ENCODE data around the gene ITGB8. TPM values are rescaled to one million over a fixed set of nuclear protein-coding genes. Genes with fewer than 3 reads are reported as not detected.

The ITGB8 gene
- total RNA-seq, 2 experiments from 2014 or later = not detected

- CTCF ChIA-PET = interaction anchor here (1.0 kb wide), 1 partner anchor 8 kb away, joined by 3 read pairs; no protein-coding TSS in a partner anchor
These were observed 86.6 kb downstream of the ITGB8 start for GRCh38 chr7:20417260-20417659.

GRCh38 chr7:20417675-20418382, 87.1 kb downstream of the ITGB8 start:
- no peak for ATAC-seq
- POLR2A ChIA-PET = no interaction called here
- TF ChIP-seq, protein P1, sequence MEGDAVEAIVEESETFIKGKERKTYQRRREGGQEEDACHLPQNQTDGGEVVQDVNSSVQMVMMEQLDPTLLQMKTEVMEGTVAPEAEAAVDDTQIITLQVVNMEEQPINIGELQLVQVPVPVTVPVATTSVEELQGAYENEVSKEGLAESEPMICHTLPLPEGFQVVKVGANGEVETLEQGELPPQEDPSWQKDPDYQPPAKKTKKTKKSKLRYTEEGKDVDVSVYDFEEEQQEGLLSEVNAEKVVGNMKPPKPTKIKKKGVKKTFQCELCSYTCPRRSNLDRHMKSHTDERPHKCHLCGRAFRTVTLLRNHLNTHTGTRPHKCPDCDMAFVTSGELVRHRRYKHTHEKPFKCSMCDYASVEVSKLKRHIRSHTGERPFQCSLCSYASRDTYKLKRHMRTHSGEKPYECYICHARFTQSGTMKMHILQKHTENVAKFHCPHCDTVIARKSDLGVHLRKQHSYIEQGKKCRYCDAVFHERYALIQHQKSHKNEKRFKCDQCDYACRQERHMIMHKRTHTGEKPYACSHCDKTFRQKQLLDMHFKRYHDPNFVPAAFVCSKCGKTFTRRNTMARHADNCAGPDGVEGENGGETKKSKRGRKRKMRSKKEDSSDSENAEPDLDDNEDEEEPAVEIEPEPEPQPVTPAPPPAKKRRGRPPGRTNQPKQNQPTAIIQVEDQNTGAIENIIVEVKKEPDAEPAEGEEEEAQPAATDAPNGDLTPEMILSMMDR (IDR thresholded peaks at IDR 0.05) = no peak
- CTCF ChIA-PET = interaction anchor here (1.0 kb wide), 1 partner anchor 9 kb away, joined by 3 read pairs; no protein-coding TSS in a partner anchor
- no peaks in the 10 kb centered on the region for H3K36me3 Mint-ChIP-seq (ENCODE audit: low read depth)
- intact Hi-C loops (cut with micrococcal nuclease) = no loop called here
- H3K27ac Mint-ChIP-seq = no peak overlapping the region
- no peaks in the 10 kb centered on the region for H3K27me3 Mint-ChIP-seq
- no peak for DNase-seq
- H3K4me1 Mint-ChIP-seq (ENCODE audit: low read depth) = no peaks in the 10 kb centered on the region
- no peaks in the 10 kb centered on the region for H3K9me3 Mint-ChIP-seq
- no peak overlapping the region for H3K4me3 Mint-ChIP-seq

More at GRCh38 chr7:20417260-20417659, 86.6 kb downstream of the ITGB8 start:
- H3K36me3 Mint-ChIP-seq (ENCODE audit: low read depth) = no peaks in the 10 kb centered on the region
- no peak overlapping the region for H3K4me3 Mint-ChIP-seq
- H3K9me3 Mint-ChIP-seq = no peaks in the 10 kb centered on the region
- ATAC-seq (no peak), DNase-seq (no peak)
- H3K27ac Mint-ChIP-seq = no peak overlapping the region
- POLR2A ChIA-PET = no interaction called here
- TF ChIP-seq, protein P1 (IDR thresholded peaks at IDR 0.05) = no peak
- no peaks in the 10 kb centered on the region for H3K4me1 Mint-ChIP-seq (ENCODE audit: low read depth)
- no peaks in the 10 kb centered on the region for H3K27me3 Mint-ChIP-seq
- intact Hi-C loops (cut with micrococcal nuclease) = no loop called here

GRCh38 chr7:20424500-20424899, 93.8 kb downstream of the ITGB8 start:
- intact Hi-C loops (cut with micrococcal nuclease) = no loop called here
- Mint-ChIP-seq H3K36me3 (ENCODE audit: low read depth) (no peaks in the 10 kb centered on the region), H3K27me3 (no peaks in the 10 kb centered on the region), H3K4me3 (no peak overlapping the region), H3K9me3 (no peaks in the 10 kb centered on the region), H3K27ac (no peak overlapping the region), H3K4me1 (ENCODE audit: low read depth) (no peaks in the 10 kb centered on the region)
- ATAC-seq (no peak), DNase-seq (no peak)
- CTCF ChIA-PET = no interaction called here
- POLR2A ChIA-PET = no interaction called here
- TF ChIP-seq, protein P1 (IDR thresholded peaks at IDR 0.05) = no peak

DNA sequence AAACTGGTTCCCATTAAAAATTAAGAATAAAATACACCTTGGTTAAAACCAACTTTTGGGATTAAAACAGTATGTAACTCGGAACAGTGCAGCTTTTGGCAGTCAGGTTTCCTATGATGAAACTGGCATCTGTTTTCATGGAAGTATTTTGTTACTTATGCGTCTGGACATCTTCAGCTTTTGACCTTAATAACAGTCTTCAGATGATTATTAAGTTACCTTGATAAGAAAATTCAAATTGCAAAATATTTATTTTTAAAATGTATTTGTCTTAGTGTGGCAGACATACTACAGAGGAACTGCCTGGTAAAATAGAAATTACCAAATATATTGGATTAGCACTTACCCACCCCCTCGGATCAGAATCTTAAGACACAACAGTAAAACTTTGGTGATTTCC, 100.0 kb downstream of the ITGB8 start:
- DNase-seq (no peak), ATAC-seq (no peak)
- no peak overlapping the region for H3K4me3 Mint-ChIP-seq
- intact Hi-C loops (cut with micrococcal nuclease) = no loop called here
- TF ChIP-seq, protein P1 (IDR thresholded peaks at IDR 0.05) = no peak
- no peaks in the 10 kb centered on the region for H3K36me3 Mint-ChIP-seq (ENCODE audit: low read depth)
- no peaks in the 10 kb centered on the region for H3K27me3 Mint-ChIP-seq
- no peak overlapping the region for H3K27ac Mint-ChIP-seq
- CTCF ChIA-PET = interaction anchor here (1.0 kb wide), 1 partner anchor 48 kb away, joined by 3 read pairs; no protein-coding TSS in a partner anchor
- H3K4me1 Mint-ChIP-seq (ENCODE audit: low read depth) = no peaks in the 10 kb centered on the region
- H3K9me3 Mint-ChIP-seq = no peaks in the 10 kb centered on the region
- POLR2A ChIA-PET = no interaction called here

- no peaks in the 10 kb centered on the region for H3K4me1 Mint-ChIP-seq (ENCODE audit: low read depth)
- H3K27me3 Mint-ChIP-seq = no peaks in the 10 kb centered on the region
- CTCF ChIA-PET = interaction anchor here (1.0 kb wide), 1 partner anchor 48 kb away, joined by 3 read pairs; no protein-coding TSS in a partner anchor
- no peaks in the 10 kb centered on the region for H3K36me3 Mint-ChIP-seq (ENCODE audit: low read depth)
- no peak for DNase-seq
- H3K27ac Mint-ChIP-seq = no peak overlapping the region
- H3K9me3 Mint-ChIP-seq = no peaks in the 10 kb centered on the region
- intact Hi-C loops (cut with micrococcal nuclease) = no loop called here
- ATAC-seq = no peak
- POLR2A ChIA-PET = no interaction called here
- TF ChIP-seq, protein P1 (IDR thresholded peaks at IDR 0.05) = no peak
- no peak overlapping the region for H3K4me3 Mint-ChIP-seq
These were observed 100.4 kb downstream of the ITGB8 start for GRCh38 chr7:20431146-20431545.
